HG02798 (cell line): ENCODE data around the gene PARPBP.
"Not testable (repeated sequence)": the region's sequence is repeated elsewhere in the genome, so short reads cannot be mapped to it uniquely, and the experiment has no call there.

Experiments used
- ATAC-seq: cut with Tn5 transposase; IDR thresholded peaks from one replicate; pipeline ENCODE4 v1.9.1; 2021; ENCODE audit warnings: mild to moderate bottlenecking; ENCODE audit not compliant: unreplicated experiment, poor library complexity

Gene PARPBP

DNA sequence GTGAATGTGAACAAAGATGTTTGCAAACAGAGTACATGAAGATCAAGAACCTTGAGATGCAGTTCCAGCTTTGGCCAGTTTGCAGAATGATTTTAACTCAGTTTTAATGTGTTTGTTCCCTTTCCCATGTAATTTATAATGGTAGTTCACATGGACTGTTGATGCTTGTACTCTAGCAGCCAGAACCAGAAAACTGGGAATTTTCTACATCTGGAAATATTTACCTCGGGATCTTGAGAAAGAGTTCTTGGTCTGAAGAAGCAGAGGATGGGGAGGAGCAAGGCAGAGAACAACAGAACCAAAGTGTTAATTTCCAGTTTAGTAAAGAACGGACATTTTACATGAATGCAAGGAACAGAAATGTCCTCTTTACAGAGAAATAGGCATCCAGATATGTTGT lies 114.6 kb downstream of the PARPBP start:
- no peak for ATAC-seq

DNA sequence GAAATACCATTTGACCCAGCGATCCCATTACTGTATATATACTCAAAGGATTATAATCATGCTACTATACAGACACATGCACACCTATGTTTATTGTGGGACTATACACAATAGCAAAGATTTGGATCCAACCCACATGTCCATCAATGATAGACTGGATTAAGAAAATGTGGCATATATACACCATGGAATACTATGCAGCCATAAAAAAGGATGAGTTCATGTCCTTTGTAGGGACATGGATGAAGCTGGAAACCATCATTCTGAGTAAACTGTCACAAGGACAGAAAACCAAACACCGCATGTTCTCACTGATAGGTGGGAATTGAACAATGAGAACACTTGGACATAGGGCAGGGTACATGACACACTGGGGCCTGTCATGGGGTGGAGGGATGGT lies 120.9 kb downstream of the PARPBP start:
- ATAC-seq, result not testable (repeated sequence)
